Panc1 (cell line): Measurements from ENCODE around the gene EMC9. TPM values are rescaled to one million over a fixed set of nuclear protein-coding genes. Genes with fewer than 3 reads are reported as not detected.

ENCODE experiments used
- ATAC-seq: fragments of 200-7000 bp; cut with Tn5 transposase; 2 replicates; pipeline ENCODE4 v1.9.1; 2020; ENCODE audit warnings: mild to moderate bottlenecking, moderate library complexity
- BruUV-seq: library from RNA; stranded (reverse); fragments of 400-500 nt; replicated peaks from 2 replicates; lab custom pipeline; 2021; lab: Mats Ljungman, UMichigan
- CTCF ChIA-PET: fragments of 300-600 bp; sonication (Branson Sonifier 250); formaldehyde crosslinking; loops from one replicate; lab custom pipeline; 2022; ENCODE audit warnings: antibody characterized with exemption; lab: Charles Lee
- POLR2A ChIA-PET: fragments of 300-600 bp; sonication (Branson Sonifier 250); formaldehyde crosslinking; loops from one replicate; lab custom pipeline; 2022; ENCODE audit warnings: antibody characterized with exemption; lab: Charles Lee
- DNase-seq: peaks from one replicate; pipeline ENCODE4 v3.0.0-alpha.2; 2010; ENCODE audit warnings: low read depth, low spot score
- H3K27ac ChIP-seq: 2 replicates; pipeline ENCODE4 v1.5.1; 2011; ENCODE audit warnings: mild to moderate bottlenecking, low read length, inconsistent platforms
- H3K27me3 ChIP-seq: fragments of 200-500 bp; sonication (Bioruptor generic); 2 replicates; pipeline ENCODE4 v1.6.0; 2014; ENCODE audit warnings: low read length, inconsistent platforms; ENCODE audit not compliant: control insufficient read depth, insufficient read depth
- H3K36me3 ChIP-seq: fragments of 200-500 bp; sonication (Bioruptor generic); 2 replicates; pipeline ENCODE4 v1.5.1; 2014; ENCODE audit warnings: inconsistent platforms, mild to moderate bottlenecking, low read length, moderate library complexity; ENCODE audit not compliant: control insufficient read depth, insufficient read depth
- H3K4me1 ChIP-seq: 2 replicates; pipeline ENCODE4 v1.5.1; 2011; ENCODE audit warnings: inconsistent platforms, mild to moderate bottlenecking, low read length, moderate library complexity; ENCODE audit not compliant: control insufficient read depth, insufficient read depth
- H3K4me3 ChIP-seq, 2 experiments: 2 replicates each; pipeline ENCODE4 v1.5.1; 2011 to 2012; ENCODE audit warnings: low read depth in 2 of 2, low read length in 2 of 2, mild to moderate bottlenecking in 2 of 2, inconsistent platforms in 1 of 2, moderate library complexity in 1 of 2
- H3K9me3 ChIP-seq: fragments of 200-500 bp; sonication (Bioruptor generic); 2 replicates; pipeline ENCODE4 v1.5.1; 2014; ENCODE audit warnings: low read depth, mild to moderate bottlenecking, inconsistent platforms, low read length, moderate library complexity; ENCODE audit not compliant: control insufficient read depth, insufficient read depth
- CTCF ChIP-seq: fragments of 450-650 bp; IDR thresholded peaks from 2 replicates; pipeline ENCODE4 v1.5.1; 2017; ENCODE audit warnings: mild to moderate bottlenecking
- POLR2AphosphoS5 ChIP-seq: IDR thresholded peaks from 2 replicates; pipeline ENCODE4 v1.6.1; 2012; ENCODE audit warnings: mild to moderate bottlenecking, low read depth, low read length, moderate library complexity
- SIN3A ChIP-seq: IDR thresholded peaks from 2 replicates; pipeline ENCODE4 v1.6.1; 2012; ENCODE audit warnings: low read depth, mild to moderate bottlenecking, low read length, moderate library complexity, borderline replicate concordance; ENCODE audit not compliant: insufficient read depth
- TCF7L2 ChIP-seq: IDR thresholded peaks from 2 replicates; pipeline ENCODE4 v1.6.1; 2011; ENCODE audit warnings: mild to moderate bottlenecking, low read depth, low read length, inconsistent platforms
- in situ Hi-C: cut with HindIII; loops from 2 replicates; pipeline ENCODE4 v1.10.0; 2016; ENCODE audit warnings: low sequenced_read_pairs, low pct_unique_long_range_greater_than_20kb
- intact Hi-C: fragments of 100-400 bp; cut with micrococcal nuclease; formaldehyde crosslinking; loops from one replicate; pipeline ENCODE4 v1.10.0; 2022; ENCODE audit not compliant: unreplicated experiment
- total RNA-seq: library from RNA; stranded (reverse); gene quantifications from one replicate; pipeline ENCODE4 v1.2.1, GENCODE V29; 2021; ENCODE audit not compliant: unreplicated experiment
- TF ChIP-seq, protein P1 (sequence below), 2 experiments: IDR thresholded peaks; 2 replicates each; pipeline ENCODE4 v1.6.1; 2011 to 2012; ENCODE audit warnings: low read depth in 2 of 2, control low read depth in 1 of 2, low read length in 1 of 2, mild to moderate bottlenecking in 1 of 2, moderate library complexity in 1 of 2; ENCODE audit not compliant: insufficient read depth in 1 of 2

EMC9 gene
- total RNA-seq, 1 experiment from 2014 or later, result 42.5 TPM

GRCh38 chr14:24132061-24132685, 9.2 kb downstream of the EMC9 start:
- in situ Hi-C loops (no loop called here), intact Hi-C loops (no loop called here)
- DNase-seq, result no peak
- TF ChIP-seq TCF7L2 (no peak), SIN3A (no peak), CTCF (no peak), POLR2AphosphoS5 (no peak)
- TF ChIP-seq, protein P1, sequence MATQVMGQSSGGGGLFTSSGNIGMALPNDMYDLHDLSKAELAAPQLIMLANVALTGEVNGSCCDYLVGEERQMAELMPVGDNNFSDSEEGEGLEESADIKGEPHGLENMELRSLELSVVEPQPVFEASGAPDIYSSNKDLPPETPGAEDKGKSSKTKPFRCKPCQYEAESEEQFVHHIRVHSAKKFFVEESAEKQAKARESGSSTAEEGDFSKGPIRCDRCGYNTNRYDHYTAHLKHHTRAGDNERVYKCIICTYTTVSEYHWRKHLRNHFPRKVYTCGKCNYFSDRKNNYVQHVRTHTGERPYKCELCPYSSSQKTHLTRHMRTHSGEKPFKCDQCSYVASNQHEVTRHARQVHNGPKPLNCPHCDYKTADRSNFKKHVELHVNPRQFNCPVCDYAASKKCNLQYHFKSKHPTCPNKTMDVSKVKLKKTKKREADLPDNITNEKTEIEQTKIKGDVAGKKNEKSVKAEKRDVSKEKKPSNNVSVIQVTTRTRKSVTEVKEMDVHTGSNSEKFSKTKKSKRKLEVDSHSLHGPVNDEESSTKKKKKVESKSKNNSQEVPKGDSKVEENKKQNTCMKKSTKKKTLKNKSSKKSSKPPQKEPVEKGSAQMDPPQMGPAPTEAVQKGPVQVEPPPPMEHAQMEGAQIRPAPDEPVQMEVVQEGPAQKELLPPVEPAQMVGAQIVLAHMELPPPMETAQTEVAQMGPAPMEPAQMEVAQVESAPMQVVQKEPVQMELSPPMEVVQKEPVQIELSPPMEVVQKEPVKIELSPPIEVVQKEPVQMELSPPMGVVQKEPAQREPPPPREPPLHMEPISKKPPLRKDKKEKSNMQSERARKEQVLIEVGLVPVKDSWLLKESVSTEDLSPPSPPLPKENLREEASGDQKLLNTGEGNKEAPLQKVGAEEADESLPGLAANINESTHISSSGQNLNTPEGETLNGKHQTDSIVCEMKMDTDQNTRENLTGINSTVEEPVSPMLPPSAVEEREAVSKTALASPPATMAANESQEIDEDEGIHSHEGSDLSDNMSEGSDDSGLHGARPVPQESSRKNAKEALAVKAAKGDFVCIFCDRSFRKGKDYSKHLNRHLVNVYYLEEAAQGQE (IDR thresholded peaks at IDR 0.05; ENCODE audit: insufficient read depth in 1 of 2, low read depth in 2 of 2, low read length in 1 of 2), result no peak
- no peak for ATAC-seq
- ChIA-PET POLR2A (no interaction called here), CTCF (no interaction called here)
- Histone ChIP-seq H3K27me3 (no peaks in the 10 kb centered on the region), H3K27ac (no peak overlapping the region), H3K9me3 (no peaks in the 10 kb centered on the region), H3K4me3 (no peak overlapping the region), H3K4me1 (peaks cover 8% of the 10 kb centered on the region), H3K36me3 (no peaks in the 10 kb centered on the region; the same call in 1 of the 2 replicates)
- BruUV-seq, result no TSS peak

- Histone ChIP-seq H3K27me3 (no peaks in the 10 kb centered on the region), H3K4me3 (no peak overlapping the region), H3K9me3 (no peaks in the 10 kb centered on the region), H3K27ac (no peak overlapping the region), H3K4me1 (peaks cover 6% of the 10 kb centered on the region), H3K36me3 (no peaks in the 10 kb centered on the region; the same call in 1 of the 2 replicates)
- POLR2A ChIA-PET, result no interaction called here
- DNase-seq (no peak), ATAC-seq (no peak)
- TF ChIP-seq, protein P1 (IDR thresholded peaks at IDR 0.05; ENCODE audit: insufficient read depth in 1 of 2, low read depth in 2 of 2, low read length in 1 of 2), result no peak
- TF ChIP-seq SIN3A, result no peak
- no peak for TF ChIP-seq CTCF
- TF ChIP-seq POLR2AphosphoS5, result no peak
- TF ChIP-seq TCF7L2, result no peak
- intact Hi-C loops (no loop called here), in situ Hi-C loops (no loop called here)
- no TSS peak for BruUV-seq
- CTCF ChIA-PET, result no interaction called here
Observed at GRCh38 chr14:24131549-24131966, 9.8 kb downstream of the EMC9 start.
